Measurements from ENCODE around the gene GALNT18. TPM values are rescaled to one million over a fixed set of nuclear protein-coding genes. Genes with fewer than 3 reads are reported as not detected.

Gene GALNT18
- total RNA-seq, 1 experiment from 2014 or later = 14.1 TPM

DNA sequence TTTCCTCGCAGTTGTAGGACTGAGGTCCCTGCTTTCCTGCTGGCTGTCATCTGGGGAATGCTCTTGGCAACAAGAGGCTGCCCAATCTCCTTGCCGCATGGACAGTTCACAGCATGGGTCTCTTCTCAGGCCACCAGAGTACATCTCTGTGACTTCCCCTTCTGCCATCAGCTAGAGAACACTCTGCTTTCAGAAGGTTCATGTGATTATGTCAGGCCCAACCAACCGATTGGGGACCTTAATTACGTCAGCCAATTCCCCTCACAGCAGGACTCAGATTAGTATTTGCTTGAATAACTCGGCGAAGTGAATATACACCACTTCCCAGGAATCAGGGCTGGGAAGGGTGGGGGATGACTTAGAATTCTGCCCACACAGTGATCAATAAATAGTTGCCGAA, 206.8 kb downstream of the GALNT18 start:
- Mint-ChIP-seq H3K27me3 (ENCODE audit: insufficient read depth, unreplicated experiment) (no peaks in the 10 kb centered on the region), H3K27ac (ENCODE audit: low read depth, unreplicated experiment) (no peak overlapping the region)

DNA sequence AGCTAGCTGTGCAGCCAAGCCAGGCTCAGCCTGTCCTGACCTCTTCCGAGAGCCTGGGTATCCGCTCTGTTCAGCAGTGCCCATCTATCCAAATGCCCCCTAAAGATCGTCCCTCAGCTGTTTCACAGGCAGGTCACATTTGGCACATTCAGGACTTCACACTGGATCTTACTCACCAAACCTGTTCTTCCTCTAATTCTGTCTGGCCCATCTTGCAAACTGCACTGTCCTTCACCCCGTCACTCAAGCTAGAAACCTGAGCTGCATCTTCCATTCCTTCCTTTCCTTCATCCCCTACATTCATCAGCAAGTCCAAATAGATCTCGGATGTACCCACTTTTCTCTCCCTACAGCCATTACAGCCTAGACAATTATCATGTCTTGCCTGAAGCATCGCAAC, 208.0 kb downstream of the GALNT18 start:
- no peak for TF ChIP-seq CTCF (IDR thresholded peaks at IDR 0.05; ENCODE audit: unreplicated experiment)

More for the DNA sequence above, 206.8 kb downstream of the GALNT18 start:
- Mint-ChIP-seq H3K36me3 (ENCODE audit: insufficient read depth, unreplicated experiment) (peaks cover 6% of the 10 kb centered on the region), H3K4me1 (ENCODE audit: insufficient read depth, unreplicated experiment) (peaks cover 18% of the 10 kb centered on the region), H3K4me3 (ENCODE audit: unreplicated experiment) (no peak overlapping the region), H3K9me3 (ENCODE audit: unreplicated experiment) (no peaks in the 10 kb centered on the region)
- no peak for TF ChIP-seq CTCF (IDR thresholded peaks at IDR 0.05; ENCODE audit: unreplicated experiment)
- CTCF ChIA-PET = interaction anchor here (0.8 kb wide), 1 partner anchor 619 kb away, joined by 3 read pairs; no protein-coding TSS in a partner anchor
- intact Hi-C loops (cut with micrococcal nuclease) = no loop called here
- DNase-seq (ENCODE audit: unreplicated experiment) = no peak
- POLR2A ChIA-PET = no interaction called here
- no TSS peak for BruUV-seq (replicated peaks)

GRCh38 chr11:11411401-11411985, 210.3 kb downstream of the GALNT18 start:
- ChIA-PET CTCF (interaction anchor here (1.0 kb wide), 1 partner anchor 388 kb away, joined by 4 read pairs; no protein-coding TSS in a partner anchor), POLR2A (interaction anchor here (0.5 kb wide), 1 partner anchor 411 kb away, joined by 3 read pairs; no protein-coding TSS in a partner anchor)
- TF ChIP-seq CTCF (IDR thresholded peaks at IDR 0.05; ENCODE audit: unreplicated experiment) = no peak
- Mint-ChIP-seq H3K4me1 (ENCODE audit: insufficient read depth, unreplicated experiment) (peaks cover 4% of the 10 kb centered on the region), H3K9me3 (ENCODE audit: unreplicated experiment) (no peaks in the 10 kb centered on the region), H3K27ac (ENCODE audit: low read depth, unreplicated experiment) (no peak overlapping the region), H3K36me3 (ENCODE audit: insufficient read depth, unreplicated experiment) (no peaks in the 10 kb centered on the region), H3K4me3 (ENCODE audit: unreplicated experiment) (no peak overlapping the region), H3K27me3 (ENCODE audit: insufficient read depth, unreplicated experiment) (no peaks in the 10 kb centered on the region)
- BruUV-seq (replicated peaks) = no TSS peak
- intact Hi-C loops (cut with micrococcal nuclease) = no loop called here
- DNase-seq (ENCODE audit: unreplicated experiment) = no peak

More for the DNA sequence above, 208.0 kb downstream of the GALNT18 start:
- no peak overlapping the region for H3K4me3 Mint-ChIP-seq (ENCODE audit: unreplicated experiment)
- POLR2A ChIA-PET = no interaction called here
- intact Hi-C loops (cut with micrococcal nuclease) = no loop called here
- H3K4me1 Mint-ChIP-seq (ENCODE audit: insufficient read depth, unreplicated experiment) = peaks cover 18% of the 10 kb centered on the region
- CTCF ChIA-PET = no interaction called here
- no TSS peak for BruUV-seq (replicated peaks)
- H3K36me3 Mint-ChIP-seq (ENCODE audit: insufficient read depth, unreplicated experiment) = peaks cover 6% of the 10 kb centered on the region
- H3K27me3 Mint-ChIP-seq (ENCODE audit: insufficient read depth, unreplicated experiment) = no peaks in the 10 kb centered on the region
- H3K9me3 Mint-ChIP-seq (ENCODE audit: unreplicated experiment) = no peaks in the 10 kb centered on the region
- DNase-seq (ENCODE audit: unreplicated experiment) = no peak
- no peak overlapping the region for H3K27ac Mint-ChIP-seq (ENCODE audit: low read depth, unreplicated experiment)

DNA sequence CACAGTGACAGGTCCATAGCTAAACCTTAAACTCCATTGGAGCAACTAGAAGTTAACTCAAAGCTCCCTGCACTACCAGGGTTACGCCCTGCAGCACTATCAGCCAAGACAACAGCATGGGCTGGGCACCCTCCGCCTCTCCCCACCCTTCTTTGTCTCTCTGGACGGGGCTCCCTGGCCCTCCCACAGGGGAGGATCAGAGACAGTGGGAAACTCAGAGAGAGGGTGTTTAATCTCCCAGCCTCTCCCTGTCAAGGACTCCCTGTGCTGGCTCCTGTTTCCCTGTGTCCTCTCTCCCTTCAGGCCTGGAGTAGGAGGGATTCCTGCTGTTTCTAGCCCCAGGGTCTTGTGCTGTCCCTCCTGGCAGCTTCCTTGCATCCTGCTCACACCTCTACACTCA, 211.9 kb downstream of the GALNT18 start:
- H3K4me1 Mint-ChIP-seq (ENCODE audit: insufficient read depth, unreplicated experiment) = no peaks in the 10 kb centered on the region
- BruUV-seq (replicated peaks) = no TSS peak

More for the DNA sequence above, 211.9 kb downstream of the GALNT18 start:
- TF ChIP-seq CTCF (IDR thresholded peaks at IDR 0.05; ENCODE audit: unreplicated experiment) = no peak
- no peak for DNase-seq (ENCODE audit: unreplicated experiment)
- Mint-ChIP-seq H3K27me3 (ENCODE audit: insufficient read depth, unreplicated experiment) (no peaks in the 10 kb centered on the region), H3K4me3 (ENCODE audit: unreplicated experiment) (no peak overlapping the region), H3K9me3 (ENCODE audit: unreplicated experiment) (no peaks in the 10 kb centered on the region), H3K27ac (ENCODE audit: low read depth, unreplicated experiment) (no peak overlapping the region), H3K36me3 (ENCODE audit: insufficient read depth, unreplicated experiment) (no peaks in the 10 kb centered on the region)
- ChIA-PET POLR2A (no interaction called here), CTCF (interaction anchor here (0.6 to 0.7 kb wide), 2 partner anchors 18 to 20 kb away, joined by 3 read pairs; no protein-coding TSS in a partner anchor)
- intact Hi-C loops (cut with micrococcal nuclease) = no loop called here

Data from MCF 10A (cell line).